ENCODE data around the gene PDSS2.

DNA sequence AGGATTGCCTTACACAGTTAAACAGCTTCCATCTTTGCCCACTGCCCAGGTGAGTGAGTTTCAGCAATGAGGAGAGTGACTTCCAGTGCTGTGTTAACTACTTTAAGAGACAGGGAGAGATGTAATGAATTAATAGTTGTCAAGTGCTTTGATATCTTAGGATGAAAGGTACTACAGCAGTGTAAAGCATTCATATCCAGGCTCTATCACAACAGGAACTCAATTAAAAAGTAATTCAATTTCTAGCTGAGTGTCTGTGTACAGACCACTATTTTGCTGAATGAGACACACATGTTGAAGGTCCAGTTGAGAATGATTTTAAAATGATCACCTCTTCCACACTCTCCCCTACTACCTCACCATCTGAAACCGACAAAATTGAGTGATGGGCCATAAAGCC, 273.3 kb downstream of the PDSS2 start:
- TF ChIP-seq, protein P1, sequence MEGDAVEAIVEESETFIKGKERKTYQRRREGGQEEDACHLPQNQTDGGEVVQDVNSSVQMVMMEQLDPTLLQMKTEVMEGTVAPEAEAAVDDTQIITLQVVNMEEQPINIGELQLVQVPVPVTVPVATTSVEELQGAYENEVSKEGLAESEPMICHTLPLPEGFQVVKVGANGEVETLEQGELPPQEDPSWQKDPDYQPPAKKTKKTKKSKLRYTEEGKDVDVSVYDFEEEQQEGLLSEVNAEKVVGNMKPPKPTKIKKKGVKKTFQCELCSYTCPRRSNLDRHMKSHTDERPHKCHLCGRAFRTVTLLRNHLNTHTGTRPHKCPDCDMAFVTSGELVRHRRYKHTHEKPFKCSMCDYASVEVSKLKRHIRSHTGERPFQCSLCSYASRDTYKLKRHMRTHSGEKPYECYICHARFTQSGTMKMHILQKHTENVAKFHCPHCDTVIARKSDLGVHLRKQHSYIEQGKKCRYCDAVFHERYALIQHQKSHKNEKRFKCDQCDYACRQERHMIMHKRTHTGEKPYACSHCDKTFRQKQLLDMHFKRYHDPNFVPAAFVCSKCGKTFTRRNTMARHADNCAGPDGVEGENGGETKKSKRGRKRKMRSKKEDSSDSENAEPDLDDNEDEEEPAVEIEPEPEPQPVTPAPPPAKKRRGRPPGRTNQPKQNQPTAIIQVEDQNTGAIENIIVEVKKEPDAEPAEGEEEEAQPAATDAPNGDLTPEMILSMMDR (optimal IDR thresholded peaks at IDR 0.05 in 1 of 3, IDR thresholded peaks at IDR 0.05 in 1 of 3, conservative IDR thresholded peaks at IDR 0.05 in 1 of 3; ENCODE audit: extremely low read depth in 1 of 3, insufficient read depth in 2 of 3, low read length in 3 of 3) = no peak
- TF ChIP-seq EZH2 (IDR thresholded peaks at IDR 0.05; ENCODE audit: low read length) = no peak

Measured in keratinocyte (primary cell).